ENCODE results near the gene HMGCS1. TPM values are rescaled to one million over a fixed set of nuclear protein-coding genes. Genes with fewer than 3 reads are reported as not detected.

Gene HMGCS1
- total and polyA plus RNA-seq, 3 donors from 2014 or later, result 27.2 to 47.5 (median 42.9) TPM

DNA sequence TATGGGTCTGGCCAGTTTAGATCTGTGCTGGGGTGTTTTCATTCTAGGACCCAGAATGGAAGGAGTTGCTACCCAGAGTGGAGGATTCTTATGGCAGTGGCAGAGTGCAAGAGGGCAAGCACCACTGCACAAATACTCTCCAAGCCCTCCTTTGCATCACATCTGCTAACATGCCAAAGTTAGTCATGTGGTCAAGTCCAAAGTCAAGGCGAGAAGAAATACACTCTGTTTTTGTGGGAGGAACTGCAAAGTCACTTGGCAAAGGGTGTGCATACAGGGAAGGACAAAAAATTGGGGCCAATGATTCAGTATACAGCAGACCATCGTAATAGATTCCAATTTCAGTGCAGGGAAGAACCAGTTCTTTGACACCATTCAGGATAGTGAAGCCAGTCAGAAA is 43.9 kb upstream of the HMGCS1 start:
- no peak for DNase-seq
- Histone ChIP-seq H3K4me1 (no peaks in the 10 kb centered on the region), H3K36me3 (ENCODE audit: low read depth, missing control alignments) (no peaks in the 10 kb centered on the region), H3K27ac (no peak overlapping the region), H3K9me3 (no peaks in the 10 kb centered on the region), H3K27me3 (no peaks in the 10 kb centered on the region), H3K4me3 (no peak overlapping the region)
- no peak for TF ChIP-seq POLR2A (IDR thresholded peaks at IDR 0.05)
- TF ChIP-seq, protein P1, sequence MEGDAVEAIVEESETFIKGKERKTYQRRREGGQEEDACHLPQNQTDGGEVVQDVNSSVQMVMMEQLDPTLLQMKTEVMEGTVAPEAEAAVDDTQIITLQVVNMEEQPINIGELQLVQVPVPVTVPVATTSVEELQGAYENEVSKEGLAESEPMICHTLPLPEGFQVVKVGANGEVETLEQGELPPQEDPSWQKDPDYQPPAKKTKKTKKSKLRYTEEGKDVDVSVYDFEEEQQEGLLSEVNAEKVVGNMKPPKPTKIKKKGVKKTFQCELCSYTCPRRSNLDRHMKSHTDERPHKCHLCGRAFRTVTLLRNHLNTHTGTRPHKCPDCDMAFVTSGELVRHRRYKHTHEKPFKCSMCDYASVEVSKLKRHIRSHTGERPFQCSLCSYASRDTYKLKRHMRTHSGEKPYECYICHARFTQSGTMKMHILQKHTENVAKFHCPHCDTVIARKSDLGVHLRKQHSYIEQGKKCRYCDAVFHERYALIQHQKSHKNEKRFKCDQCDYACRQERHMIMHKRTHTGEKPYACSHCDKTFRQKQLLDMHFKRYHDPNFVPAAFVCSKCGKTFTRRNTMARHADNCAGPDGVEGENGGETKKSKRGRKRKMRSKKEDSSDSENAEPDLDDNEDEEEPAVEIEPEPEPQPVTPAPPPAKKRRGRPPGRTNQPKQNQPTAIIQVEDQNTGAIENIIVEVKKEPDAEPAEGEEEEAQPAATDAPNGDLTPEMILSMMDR (IDR thresholded peaks at IDR 0.05), result no peak
- WGBS, 2 donors, result 67 to 68% methylated on average over 2 of the region's 2 CpGs
- intact Hi-C loops (cut with DNase I; ENCODE audit: low total_unique reads), result no loop called here

DNA sequence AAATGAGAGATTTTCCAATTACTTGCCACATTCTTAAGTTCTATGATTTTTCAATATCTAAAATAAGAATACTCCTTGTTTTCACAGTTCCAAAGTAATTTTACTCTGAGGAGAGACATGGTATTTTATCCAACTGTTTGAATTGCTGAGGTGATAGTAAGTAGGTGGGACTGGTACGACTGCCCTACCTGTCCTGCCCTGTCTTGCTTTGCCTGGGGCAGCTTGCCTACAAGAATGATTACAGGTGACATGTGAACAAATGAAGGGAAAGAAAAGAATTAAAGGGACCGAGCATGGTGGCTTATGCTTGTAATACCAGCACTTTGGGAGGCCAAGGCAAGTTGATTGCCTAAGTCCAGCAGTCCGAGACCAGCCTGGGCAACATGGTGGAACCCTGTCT is 41.6 kb upstream of the HMGCS1 start:
- intact Hi-C loops (cut with DNase I; ENCODE audit: low total_unique reads), result no loop called here

DNA sequence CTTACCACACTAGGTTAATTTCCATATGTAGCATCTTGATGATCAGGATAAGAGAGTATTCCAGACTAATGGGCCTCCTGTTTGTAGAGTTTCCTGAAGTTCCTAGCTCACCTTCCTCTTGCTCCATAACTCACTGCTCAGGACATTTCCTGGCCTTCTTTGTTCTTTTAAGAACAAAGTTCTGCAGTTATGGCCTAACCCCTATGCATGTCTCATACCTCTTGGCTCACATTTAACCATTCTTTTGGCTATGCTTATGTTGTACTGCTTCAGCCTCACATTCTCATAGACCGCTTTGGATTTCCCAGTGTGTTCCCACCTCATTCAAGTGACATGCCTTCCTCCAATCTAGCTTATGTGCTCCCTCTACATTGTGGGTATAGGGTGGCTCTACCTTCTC is 40.5 kb upstream of the HMGCS1 start:
- no peaks in the 10 kb centered on the region for H3K4me1 ChIP-seq
- intact Hi-C loops (cut with DNase I; ENCODE audit: low total_unique reads), result no loop called here
- DNase-seq, result no peak

More for the DNA sequence above, 41.6 kb upstream of the HMGCS1 start:
- 92 to 96% methylated on average over 3 of the region's 3 CpGs for WGBS, 2 donors
- H3K4me1 ChIP-seq, result no peaks in the 10 kb centered on the region
- TF ChIP-seq, protein P1 (IDR thresholded peaks at IDR 0.05), result no peak
- TF ChIP-seq POLR2A (IDR thresholded peaks at IDR 0.05), result no peak
- DNase-seq, result no peak
- no peak overlapping the region for H3K27ac ChIP-seq
- no peaks in the 10 kb centered on the region for H3K9me3 ChIP-seq
- H3K27me3 ChIP-seq, result no peaks in the 10 kb centered on the region
- no peaks in the 10 kb centered on the region for H3K36me3 ChIP-seq (ENCODE audit: low read depth, missing control alignments)
- H3K4me3 ChIP-seq, result no peak overlapping the region

DNA sequence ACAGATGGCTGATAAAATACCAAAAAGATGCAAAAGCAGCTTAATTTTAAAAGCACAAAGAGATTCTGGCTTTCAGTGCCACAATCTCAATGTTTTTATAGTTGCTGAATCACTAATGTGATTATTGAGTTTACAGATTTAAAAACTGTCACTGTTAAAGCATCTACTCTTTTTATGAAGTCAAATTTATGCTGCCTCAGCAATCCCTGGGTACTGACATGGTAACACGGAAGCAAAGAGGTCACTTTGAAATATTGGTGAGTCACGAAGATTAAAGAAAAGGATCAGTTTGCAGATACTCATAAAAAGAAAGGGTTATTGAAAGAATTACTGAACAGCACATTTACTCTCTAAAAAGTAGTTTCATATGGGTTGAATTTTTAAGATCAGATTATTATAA is 39.7 kb upstream of the HMGCS1 start:
- no peak for DNase-seq
- Histone ChIP-seq H3K27ac (no peak overlapping the region), H3K4me3 (no peak overlapping the region), H3K4me1 (no peaks in the 10 kb centered on the region), H3K27me3 (no peaks in the 10 kb centered on the region), H3K9me3 (no peaks in the 10 kb centered on the region), H3K36me3 (ENCODE audit: low read depth, missing control alignments) (no peaks in the 10 kb centered on the region)
- intact Hi-C loops (cut with DNase I; ENCODE audit: low total_unique reads), result no loop called here
- WGBS, 2 donors, result 78 to 88% methylated on average over 2 of the region's 2 CpGs
- TF ChIP-seq POLR2A (IDR thresholded peaks at IDR 0.05), result no peak
- TF ChIP-seq, protein P1 (IDR thresholded peaks at IDR 0.05), result no peak

More for the DNA sequence above, 40.5 kb upstream of the HMGCS1 start:
- no peaks in the 10 kb centered on the region for H3K36me3 ChIP-seq (ENCODE audit: low read depth, missing control alignments)
- no peaks in the 10 kb centered on the region for H3K9me3 ChIP-seq
- H3K4me3 ChIP-seq, result no peak overlapping the region
- TF ChIP-seq POLR2A (IDR thresholded peaks at IDR 0.05), result no peak
- TF ChIP-seq, protein P1 (IDR thresholded peaks at IDR 0.05), result no peak
- 96 to 100% methylated on average over 1 of the region's 1 CpG for WGBS, 2 donors
- H3K27ac ChIP-seq, result no peak overlapping the region
- H3K27me3 ChIP-seq, result no peaks in the 10 kb centered on the region

DNA sequence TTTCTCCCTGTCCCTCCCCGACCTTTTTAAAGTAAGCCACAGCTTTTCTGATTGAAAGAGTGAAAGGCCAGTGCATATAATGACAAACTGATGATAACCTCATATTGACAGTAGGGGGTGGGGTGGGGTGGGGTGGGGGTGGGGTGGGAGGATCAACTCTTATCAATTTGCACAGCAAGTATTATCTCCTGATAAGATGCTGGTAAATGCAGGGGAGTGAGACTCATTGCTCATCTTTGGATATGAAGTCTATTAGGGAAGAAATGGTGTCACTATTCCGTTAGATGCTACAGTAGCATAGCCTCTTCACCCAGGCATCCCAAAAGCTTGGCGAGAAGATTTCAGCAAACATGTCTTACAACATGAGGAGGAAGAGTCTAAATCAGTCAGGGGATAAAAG is 38.9 kb upstream of the HMGCS1 start:
- H3K27me3 ChIP-seq, result no peaks in the 10 kb centered on the region
- no peak overlapping the region for H3K4me3 ChIP-seq
- 70 to 77% methylated on average over 3 of the region's 3 CpGs for WGBS, 2 donors
- no peak for DNase-seq
- TF ChIP-seq POLR2A (IDR thresholded peaks at IDR 0.05), result no peak
- TF ChIP-seq, protein P1 (IDR thresholded peaks at IDR 0.05), result no peak
- H3K36me3 ChIP-seq (ENCODE audit: low read depth, missing control alignments), result no peaks in the 10 kb centered on the region
- no peak overlapping the region for H3K27ac ChIP-seq
- intact Hi-C loops (cut with DNase I; ENCODE audit: low total_unique reads), result no loop called here
- H3K9me3 ChIP-seq, result no peaks in the 10 kb centered on the region
- H3K4me1 ChIP-seq, result no peaks in the 10 kb centered on the region
